ENCODE results near the gene BRMS1L.

DNA sequence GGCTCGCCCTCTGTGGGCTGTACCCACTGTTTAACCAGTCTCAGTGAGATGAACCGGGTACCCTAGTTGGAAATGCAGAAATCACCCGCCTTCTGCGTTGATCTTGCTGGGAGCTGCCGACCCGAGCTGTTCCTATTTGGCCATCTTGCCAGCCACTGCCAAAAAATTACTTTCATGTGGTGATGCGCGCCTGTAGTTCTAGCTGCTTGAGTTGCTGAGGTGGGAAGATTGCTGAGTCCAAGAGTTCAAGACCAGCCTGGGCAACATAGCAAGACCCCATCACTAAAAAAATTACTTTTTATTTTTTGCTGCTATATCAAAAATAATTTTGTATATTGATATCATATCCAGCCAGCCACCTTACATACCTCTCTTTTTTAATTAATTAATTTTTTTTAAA, 18.4 kb downstream of the BRMS1L start:
- TF ChIP-seq, protein P1, sequence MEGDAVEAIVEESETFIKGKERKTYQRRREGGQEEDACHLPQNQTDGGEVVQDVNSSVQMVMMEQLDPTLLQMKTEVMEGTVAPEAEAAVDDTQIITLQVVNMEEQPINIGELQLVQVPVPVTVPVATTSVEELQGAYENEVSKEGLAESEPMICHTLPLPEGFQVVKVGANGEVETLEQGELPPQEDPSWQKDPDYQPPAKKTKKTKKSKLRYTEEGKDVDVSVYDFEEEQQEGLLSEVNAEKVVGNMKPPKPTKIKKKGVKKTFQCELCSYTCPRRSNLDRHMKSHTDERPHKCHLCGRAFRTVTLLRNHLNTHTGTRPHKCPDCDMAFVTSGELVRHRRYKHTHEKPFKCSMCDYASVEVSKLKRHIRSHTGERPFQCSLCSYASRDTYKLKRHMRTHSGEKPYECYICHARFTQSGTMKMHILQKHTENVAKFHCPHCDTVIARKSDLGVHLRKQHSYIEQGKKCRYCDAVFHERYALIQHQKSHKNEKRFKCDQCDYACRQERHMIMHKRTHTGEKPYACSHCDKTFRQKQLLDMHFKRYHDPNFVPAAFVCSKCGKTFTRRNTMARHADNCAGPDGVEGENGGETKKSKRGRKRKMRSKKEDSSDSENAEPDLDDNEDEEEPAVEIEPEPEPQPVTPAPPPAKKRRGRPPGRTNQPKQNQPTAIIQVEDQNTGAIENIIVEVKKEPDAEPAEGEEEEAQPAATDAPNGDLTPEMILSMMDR (IDR thresholded peaks at IDR 0.05), result no peak
- no peak for TF ChIP-seq POLR2A (IDR thresholded peaks at IDR 0.05)
